DND-41 (cell line): Measurements from ENCODE around the gene VSIG10.

ENCODE experiments used
- ATAC-seq: fragments of 200-7000 bp; cut with Tn5 transposase; 3 replicates; pipeline ENCODE4 v1.9.1; 2021; ENCODE audit warnings: low read depth; ENCODE audit not compliant: insufficient read depth
- DNase-seq: peaks from one replicate; pipeline ENCODE4 v3.0.0-alpha.2; 2020
- H2AFZ ChIP-seq: 2 replicates; pipeline ENCODE4 v1.6.0; 2012; ENCODE audit warnings: low read depth, low read length
- H3K27ac ChIP-seq: 2 replicates; pipeline ENCODE4 v1.5.1; 2012; ENCODE audit warnings: low read length, inconsistent platforms
- H3K27me3 ChIP-seq: fragments of 200-600 bp; sonication (generic); 2 replicates; pipeline ENCODE4 v1.6.0; 2012; ENCODE audit warnings: low read length, mild to moderate bottlenecking, inconsistent platforms; ENCODE audit not compliant: insufficient read depth, poor library complexity
- H3K36me3 ChIP-seq: 2 replicates; pipeline ENCODE4 v1.5.1; 2012; ENCODE audit warnings: low read length, inconsistent platforms; ENCODE audit not compliant: insufficient read depth
- H3K4me1 ChIP-seq: 2 replicates; pipeline ENCODE4 v1.5.1; 2012; ENCODE audit warnings: mild to moderate bottlenecking, low read length; ENCODE audit not compliant: insufficient read depth
- H3K4me2 ChIP-seq: 2 replicates; pipeline ENCODE4 v1.6.0; 2012; ENCODE audit warnings: mild to moderate bottlenecking, moderate library complexity, low read length, inconsistent platforms; ENCODE audit not compliant: insufficient read depth
- H3K4me3 ChIP-seq, 2 experiments: fragments of 200-600 bp in 1 of 2; shearing (Covaris generic) in 1 of 2; 2 replicates each; pipeline ENCODE4 v1.5.1; 2012 to 2016; ENCODE audit warnings: inconsistent platforms in 2 of 2, low read length in 2 of 2, mild to moderate bottlenecking in 2 of 2, low read depth in 1 of 2, moderate library complexity in 1 of 2
- H3K79me2 ChIP-seq: 2 replicates; pipeline ENCODE4 v1.6.0; 2012; ENCODE audit warnings: low read length, inconsistent platforms; ENCODE audit not compliant: insufficient read depth
- H3K9ac ChIP-seq: 2 replicates; pipeline ENCODE4 v1.6.0; 2012; ENCODE audit warnings: low read depth, mild to moderate bottlenecking, inconsistent platforms, low read length, moderate library complexity
- H3K9me3 ChIP-seq: 2 replicates; pipeline ENCODE4 v1.5.1; 2012; ENCODE audit warnings: low read length, moderate library complexity, mild to moderate bottlenecking, inconsistent platforms; ENCODE audit not compliant: insufficient read depth, severe bottlenecking
- H4K20me1 ChIP-seq: 2 replicates; pipeline ENCODE4 v1.6.0; 2012; ENCODE audit warnings: low read length; ENCODE audit not compliant: insufficient read depth
- CTCF ChIP-seq: IDR thresholded peaks from 2 replicates; pipeline ENCODE4 v1.5.1; 2012; ENCODE audit warnings: borderline replicate concordance, low read length, moderate library complexity, mild to moderate bottlenecking; ENCODE audit not compliant: poor library complexity, severe bottlenecking; ENCODE audit errors: extremely low read depth
- EZH2 ChIP-seq: IDR thresholded peaks from 3 replicates; pipeline ENCODE4 v1.6.1; 2012; ENCODE audit warnings: borderline replicate concordance, low read depth, mild to moderate bottlenecking, moderate library complexity, low read length, inconsistent platforms; ENCODE audit not compliant: severe bottlenecking

VSIG10 gene

GRCh38 chr12:118059341-118060191, 44.2 kb downstream of the VSIG10 start:
- peak overlapping the region; percentile 67 for H3K9ac ChIP-seq
- H3K36me3 ChIP-seq, result no peaks in the 10 kb centered on the region; the same call in 1 of the 2 replicates
- H3K4me3 ChIP-seq, result peak overlapping the region in 1 of 2 experiments; percentile 89; a peak in 2 of 4 replicates
- no peaks in the 10 kb centered on the region for H3K9me3 ChIP-seq
- DNase-seq (no peak), ATAC-seq (no peak)
- peak overlapping the region; percentile 62; the same call in 1 of the 2 replicates for H3K27ac ChIP-seq
- no peaks in the 10 kb centered on the region for H4K20me1 ChIP-seq
- H3K27me3 ChIP-seq, result no peaks in the 10 kb centered on the region
- peak overlapping the region; percentile 80 for H3K4me2 ChIP-seq
- H3K4me1 ChIP-seq, result peaks cover 46% of the 10 kb centered on the region
- peaks cover 11% of the 10 kb centered on the region; the same call in 1 of the 2 replicates for H3K79me2 ChIP-seq
- TF ChIP-seq EZH2, result no peak
- no peak for TF ChIP-seq CTCF
- 0 out of 2 replicates have a peak overlapping the region, but pooled peaks have one; percentile 69 for H2AFZ ChIP-seq

GRCh38 chr12:118058881-118059280, 44.9 kb downstream of the VSIG10 start:
- Histone ChIP-seq H3K27me3 (no peaks in the 10 kb centered on the region), H2AFZ (no peak overlapping the region), H3K4me1 (peaks cover 39% of the 10 kb centered on the region), H3K79me2 (peaks cover 11% of the 10 kb centered on the region; the same call in 1 of the 2 replicates), H4K20me1 (no peaks in the 10 kb centered on the region), H3K27ac (no peak overlapping the region), H3K9ac (no peak overlapping the region), H3K4me3 (no peak overlapping the region), H3K4me2 (peak overlapping the region; percentile 80; the same call in 1 of the 2 replicates), H3K9me3 (no peaks in the 10 kb centered on the region), H3K36me3 (no peaks in the 10 kb centered on the region; the same call in 1 of the 2 replicates)
- ATAC-seq (no peak), DNase-seq (no peak)
- no peak for TF ChIP-seq CTCF
- no peak for TF ChIP-seq EZH2

- H3K4me1 ChIP-seq, result peaks cover 33% of the 10 kb centered on the region
- no peak for TF ChIP-seq EZH2
- TF ChIP-seq CTCF, result no peak
- ATAC-seq, result no peak
- H3K4me2 ChIP-seq, result no peak overlapping the region
- no peak overlapping the region for H3K27ac ChIP-seq
- peaks cover 11% of the 10 kb centered on the region; the same call in 1 of the 2 replicates for H3K79me2 ChIP-seq
- DNase-seq, result no peak
- no peaks in the 10 kb centered on the region for H3K9me3 ChIP-seq
- H2AFZ ChIP-seq, result no peak overlapping the region
- no peaks in the 10 kb centered on the region for H4K20me1 ChIP-seq
- no peak overlapping the region for H3K9ac ChIP-seq
- H3K27me3 ChIP-seq, result no peaks in the 10 kb centered on the region
- H3K4me3 ChIP-seq, result no peak overlapping the region
- no peaks in the 10 kb centered on the region; the same call in 1 of the 2 replicates for H3K36me3 ChIP-seq
Observed at GRCh38 chr12:118058227-118058626, 45.6 kb downstream of the VSIG10 start.
